GM06990 (cell line): ENCODE results near the gene BANP.
"Not testable (repeated sequence)": the region's sequence is repeated elsewhere in the genome, so short reads cannot be mapped to it uniquely, and the experiment has no call there.

Source experiments
- DNase-seq: peaks from one replicate; pipeline ENCODE4 v3.0.0-alpha.2; 2011; ENCODE audit not compliant: insufficient read length; ENCODE audit errors: extremely low read depth
- H3K27me3 ChIP-seq: replicated peaks from 2 replicates; pipeline ENCODE4 v1.6.0; 2011; ENCODE audit warnings: low read length; ENCODE audit not compliant: control insufficient read depth, insufficient read depth
- H3K36me3 ChIP-seq: 2 replicates; pipeline ENCODE4 v1.5.1; 2011; ENCODE audit warnings: low read length; ENCODE audit not compliant: control insufficient read depth, insufficient read depth
- H3K4me3 ChIP-seq: replicated peaks from 2 replicates; pipeline ENCODE4 v1.5.1; 2011; ENCODE audit warnings: low read depth, mild to moderate bottlenecking, control low read depth, low read length
- CTCF ChIP-seq: IDR thresholded peaks from 2 replicates; pipeline ENCODE4 v1.5.1; 2011; ENCODE audit warnings: low read length, control low read depth, mild to moderate bottlenecking, inconsistent platforms; ENCODE audit not compliant: insufficient read depth, poor library complexity, severe bottlenecking

The BANP gene

DNA sequence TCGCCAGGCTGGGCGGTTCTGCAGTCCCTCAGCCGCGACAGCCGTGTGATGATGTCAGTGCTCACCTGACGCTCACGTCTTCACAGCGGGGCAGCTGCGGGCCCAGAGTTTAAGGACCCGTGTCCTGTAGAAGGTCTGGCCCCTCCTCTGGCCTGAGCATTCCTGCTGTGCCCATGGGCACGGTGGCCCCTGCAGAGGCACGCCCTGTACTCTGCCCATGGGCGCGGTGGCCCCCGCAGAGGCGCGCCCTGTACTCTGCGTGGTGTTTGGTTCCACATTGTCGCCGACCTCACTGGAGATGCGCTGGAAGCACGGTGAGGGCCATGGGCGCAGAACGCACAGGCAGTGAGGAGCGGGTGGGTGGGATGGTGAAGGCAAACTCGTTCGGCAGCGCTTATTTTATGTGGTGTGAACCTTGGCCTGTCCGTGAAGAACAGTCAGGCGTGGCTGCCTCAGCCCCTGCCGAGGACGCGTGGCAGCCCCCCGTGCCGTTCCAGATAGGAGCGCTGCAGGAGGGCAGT, 122.0 kb downstream of the BANP start:
- Histone ChIP-seq H3K4me3 (no peak overlapping the region), H3K27me3 (no peaks in the 10 kb centered on the region), H3K36me3 (peaks cover 6% of the 10 kb centered on the region)
- no peak for TF ChIP-seq CTCF
- no peak for DNase-seq

GRCh38 chr16:88074041-88074440, 122.8 kb downstream of the BANP start:
- no peak for DNase-seq
- no peaks in the 10 kb centered on the region for H3K27me3 ChIP-seq
- no peak for TF ChIP-seq CTCF
- peaks cover 6% of the 10 kb centered on the region for H3K36me3 ChIP-seq
- H3K4me3 ChIP-seq: no peak overlapping the region

DNA sequence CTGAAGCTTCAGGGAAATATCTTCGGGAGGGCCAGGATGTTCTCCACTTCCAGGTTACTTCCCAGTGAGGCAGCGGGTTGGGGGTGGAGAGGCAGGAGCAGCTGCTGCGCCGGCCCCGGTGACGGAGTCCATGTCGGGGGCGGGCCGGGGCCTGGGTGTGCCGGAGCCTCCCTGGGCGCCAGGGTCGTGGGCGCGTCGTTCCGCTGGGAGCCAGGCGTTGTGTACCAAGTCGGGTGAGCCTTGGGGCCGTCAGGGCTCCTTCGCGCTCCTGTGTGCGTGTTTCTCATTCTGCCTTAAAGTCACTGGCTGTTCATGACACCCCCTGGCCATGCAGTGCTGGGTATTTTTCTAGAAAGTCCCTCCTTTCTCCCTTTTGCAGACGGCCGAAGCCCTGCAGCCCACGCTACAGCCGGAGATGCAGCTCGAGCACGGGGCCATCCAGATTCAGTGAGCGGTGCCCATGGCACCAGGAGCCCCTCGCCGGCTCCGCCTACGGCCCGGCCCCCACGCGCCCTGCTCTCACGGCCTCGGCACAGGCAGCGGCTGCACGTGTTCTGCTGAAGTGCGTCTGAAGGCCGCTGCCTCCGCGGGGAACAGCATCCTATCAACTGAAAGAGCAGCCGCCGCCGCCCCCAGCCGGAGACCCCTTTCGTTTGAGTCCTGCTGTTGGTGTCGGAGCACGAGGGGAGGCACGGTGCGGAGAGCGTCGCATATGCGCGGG, 125.1 kb downstream of the BANP start:
- Histone ChIP-seq H3K4me3 (no peak overlapping the region), H3K36me3 (peaks cover 6% of the 10 kb centered on the region), H3K27me3 (no peaks in the 10 kb centered on the region)
- TF ChIP-seq CTCF: no peak
- DNase-seq: no peak

DNA sequence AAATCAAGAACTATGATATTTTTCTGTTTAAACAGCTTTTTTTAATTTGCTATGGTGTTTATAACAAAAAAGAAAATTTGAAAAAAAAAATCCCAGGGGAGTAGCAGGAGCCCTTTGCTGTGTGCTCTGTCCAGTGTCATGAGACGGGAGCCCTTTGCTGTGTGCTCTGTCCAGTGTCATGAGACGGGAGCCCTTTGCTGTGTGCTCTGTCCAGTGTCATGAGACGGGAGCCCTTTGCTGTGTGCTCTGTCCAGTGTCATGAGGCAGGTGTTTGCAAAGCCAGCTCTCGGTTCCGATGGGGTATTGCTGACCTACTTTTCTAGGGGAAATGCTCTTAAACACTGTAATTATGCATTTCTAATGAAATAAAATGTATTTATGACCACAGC, 125.7 kb downstream of the BANP start:
- H3K27me3 ChIP-seq, H3K36me3 ChIP-seq, H3K4me3 ChIP-seq, DNase-seq: not testable (repeated sequence)

DNA sequence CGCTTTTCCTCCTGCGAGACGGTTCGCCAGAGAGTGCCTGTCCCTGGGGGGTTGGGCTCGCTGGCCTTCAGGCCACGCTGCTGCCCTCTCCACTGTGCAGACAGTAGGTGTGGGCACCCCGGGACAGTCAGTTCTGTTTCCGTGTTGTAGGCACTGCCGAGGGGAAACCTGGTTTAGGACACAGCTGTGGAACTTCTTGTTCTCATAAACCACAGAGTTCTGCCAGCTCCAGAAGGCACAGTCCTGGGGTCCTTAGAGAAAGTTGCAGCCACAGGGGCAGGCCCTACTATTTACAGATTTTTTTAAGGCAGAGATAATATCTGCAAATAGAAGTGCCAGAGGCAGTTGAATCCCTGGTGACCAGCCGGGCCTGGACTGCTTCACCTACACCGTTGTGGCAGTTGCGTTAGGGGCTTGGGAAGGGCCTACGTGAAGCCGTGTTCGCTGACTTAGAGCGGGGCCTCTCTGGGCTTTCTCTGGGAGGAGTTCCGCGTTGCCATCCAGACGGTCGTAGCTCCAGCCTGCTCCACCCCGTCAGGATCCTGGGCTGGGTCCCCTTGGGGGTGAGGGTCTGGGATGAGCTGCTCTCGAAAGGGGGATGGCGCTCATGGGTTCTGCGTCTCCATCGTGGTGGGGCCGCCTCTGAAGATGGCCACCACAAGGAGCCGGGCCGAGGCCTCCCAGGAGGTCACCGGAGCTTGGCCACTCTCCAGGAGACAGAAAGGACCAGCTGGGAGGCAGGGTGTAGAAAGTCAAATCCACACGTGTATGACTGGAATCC, 126.3 kb downstream of the BANP start:
- no peak for DNase-seq
- no peak overlapping the region for H3K4me3 ChIP-seq
- H3K36me3 ChIP-seq: peaks cover 6% of the 10 kb centered on the region
- TF ChIP-seq CTCF: no peak
- no peaks in the 10 kb centered on the region for H3K27me3 ChIP-seq

GRCh38 chr16:88078111-88078775, 127.0 kb downstream of the BANP start:
- DNase-seq: no peak
- peaks cover 4% of the 10 kb centered on the region for H3K36me3 ChIP-seq
- H3K27me3 ChIP-seq: no peaks in the 10 kb centered on the region
- TF ChIP-seq CTCF: no peak
- H3K4me3 ChIP-seq: no peak overlapping the region
